ENCODE results near the gene FAM174B. TPM values are rescaled to one million over a fixed set of nuclear protein-coding genes. Genes with fewer than 3 reads are reported as not detected.
"Not testable (repeated sequence)": the region's sequence is repeated elsewhere in the genome, so short reads cannot be mapped to it uniquely, and the experiment has no call there.

Gene FAM174B
- total RNA-seq, 1 experiment from 2014 or later: 0.81 TPM

GRCh38 chr15:92617549-92618520 is 37.7 kb downstream of the FAM174B start:
- DNase-seq (ENCODE audit: low spot score): no peak

GRCh38 chr15:92616621-92617548 is 38.7 kb downstream of the FAM174B start:
- no peak for DNase-seq (ENCODE audit: low spot score)

GRCh38 chr15:92614791-92615785 is 40.5 kb downstream of the FAM174B start:
- no peak for DNase-seq (ENCODE audit: low spot score)

- DNase-seq (ENCODE audit: low spot score): no peak
Observed at GRCh38 chr15:92614301-92614700, 41.3 kb downstream of the FAM174B start.

- no peak for DNase-seq (ENCODE audit: low spot score)
Observed at GRCh38 chr15:92613841-92614240, 41.7 kb downstream of the FAM174B start.

- no peak for DNase-seq (ENCODE audit: low spot score)
Observed at GRCh38 chr15:92612891-92613290, 42.7 kb downstream of the FAM174B start.

GRCh38 chr15:92611995-92612745 is 43.4 kb downstream of the FAM174B start:
- DNase-seq (ENCODE audit: low spot score): no peak

GRCh38 chr15:92611150-92611549 is 44.4 kb downstream of the FAM174B start:
- DNase-seq (ENCODE audit: low spot score): no peak

- no peak for DNase-seq (ENCODE audit: low spot score)
Observed at GRCh38 chr15:92610101-92610520, 45.5 kb downstream of the FAM174B start.

- no peak for DNase-seq (ENCODE audit: low spot score)
Observed at GRCh38 chr15:92608866-92609700, 46.5 kb downstream of the FAM174B start.

GRCh38 chr15:92606836-92607150 is 48.8 kb downstream of the FAM174B start:
- DNase-seq (ENCODE audit: low spot score): not testable (repeated sequence)

- no peak for DNase-seq (ENCODE audit: low spot score)
Observed at GRCh38 chr15:92606126-92606835, 49.3 kb downstream of the FAM174B start.

GRCh38 chr15:92605225-92605944 is 50.2 kb downstream of the FAM174B start:
- DNase-seq (ENCODE audit: low spot score): no peak

GRCh38 chr15:92603743-92604470 is 51.7 kb downstream of the FAM174B start:
- no peak for DNase-seq (ENCODE audit: low spot score)

GRCh38 chr15:92603278-92603677 is 52.3 kb downstream of the FAM174B start:
- DNase-seq (ENCODE audit: low spot score): no peak

GRCh38 chr15:92602267-92602593 is 53.3 kb downstream of the FAM174B start:
- no peak for DNase-seq (ENCODE audit: low spot score)

- no peak for DNase-seq (ENCODE audit: low spot score)
Observed at GRCh38 chr15:92601592-92602266, 53.8 kb downstream of the FAM174B start.

Measured in A172 (cell line).